Activated CD4-positive, alpha-beta T cell treated with anti-CD3 and anti-CD28 coated beads, Interleukin-2, amount 50 U/mL, for 16 hours (primary cell): ENCODE data around the gene NNT.
A peak's percentile ranks its signal among the peaks of the same experiment; 100 is the strongest.
"Not testable (repeated sequence)": the region's sequence is repeated elsewhere in the genome, so short reads cannot be mapped to it uniquely, and the experiment has no call there.

Experiments
- DNase-seq: peaks from one replicate; pipeline ENCODE4 v3.0.0-alpha.2; 2020

NNT gene

DNA sequence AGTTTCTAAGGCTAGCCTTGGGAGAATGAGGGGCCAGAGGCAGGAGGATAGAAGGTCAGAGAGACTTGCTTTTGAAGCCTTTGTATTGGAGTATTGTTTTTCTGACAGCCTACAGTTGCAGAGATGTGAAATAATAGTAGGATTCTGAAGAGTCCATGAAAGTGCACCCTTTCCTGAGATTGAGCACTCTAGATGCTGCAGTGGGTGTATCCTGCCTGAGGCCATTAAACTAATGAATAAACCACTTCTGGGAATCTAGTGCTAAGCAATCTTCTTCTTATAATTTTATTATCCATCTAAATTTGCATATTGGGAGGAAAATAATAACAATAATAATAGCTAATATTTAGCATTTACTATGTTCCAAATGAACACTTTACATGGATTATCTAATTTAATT is 19.3 kb upstream of the NNT start:
- no peak for DNase-seq

DNA sequence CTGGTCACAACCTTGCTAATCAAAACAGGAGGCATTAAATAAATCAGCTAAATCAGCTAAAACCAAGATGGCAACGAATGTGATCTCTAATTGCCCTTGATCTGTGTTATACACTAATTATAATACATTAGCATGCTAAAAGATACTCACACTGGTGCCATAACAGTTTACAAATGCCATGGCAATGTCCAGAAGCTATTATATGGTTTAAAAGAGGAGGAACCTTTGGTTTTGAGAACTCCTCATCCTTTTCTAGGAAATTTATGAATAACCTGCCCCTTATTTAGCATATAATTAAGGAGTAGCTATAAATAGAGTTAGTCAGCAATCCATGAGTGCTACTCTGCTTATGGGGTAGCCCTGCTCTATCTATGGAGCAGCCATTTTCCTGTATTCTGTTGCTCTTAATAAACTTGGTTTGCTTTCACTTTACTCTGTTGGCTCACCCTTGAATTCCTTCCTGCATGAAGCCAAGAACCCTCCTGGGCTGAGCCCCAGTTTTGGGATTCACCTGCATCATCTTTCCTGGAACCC is 18.7 kb upstream of the NNT start:
- DNase-seq: no peak

DNA sequence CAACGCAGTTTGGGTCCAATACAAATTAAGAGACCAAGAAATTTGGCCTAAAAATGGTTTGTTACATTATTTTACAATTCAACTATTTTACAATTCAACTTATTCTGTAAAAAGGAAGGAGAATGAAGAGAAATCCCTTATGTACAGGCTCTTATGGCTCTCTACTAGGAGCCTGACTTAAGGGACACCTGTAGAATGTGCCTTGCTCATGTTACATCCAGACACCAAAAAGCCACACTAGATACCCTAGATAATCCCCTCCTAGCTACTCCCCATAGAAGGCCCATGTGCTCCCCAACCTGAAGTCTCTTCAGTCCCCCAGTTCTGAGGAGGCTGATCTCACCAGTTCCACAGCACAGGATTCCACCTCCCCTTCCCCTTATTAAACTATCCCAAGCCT is 14.1 kb upstream of the NNT start:
- DNase-seq: no peak

- no peak for DNase-seq
These were observed 13.7 kb upstream of the NNT start for GRCh38 chr5:43589310-43589709.

DNA sequence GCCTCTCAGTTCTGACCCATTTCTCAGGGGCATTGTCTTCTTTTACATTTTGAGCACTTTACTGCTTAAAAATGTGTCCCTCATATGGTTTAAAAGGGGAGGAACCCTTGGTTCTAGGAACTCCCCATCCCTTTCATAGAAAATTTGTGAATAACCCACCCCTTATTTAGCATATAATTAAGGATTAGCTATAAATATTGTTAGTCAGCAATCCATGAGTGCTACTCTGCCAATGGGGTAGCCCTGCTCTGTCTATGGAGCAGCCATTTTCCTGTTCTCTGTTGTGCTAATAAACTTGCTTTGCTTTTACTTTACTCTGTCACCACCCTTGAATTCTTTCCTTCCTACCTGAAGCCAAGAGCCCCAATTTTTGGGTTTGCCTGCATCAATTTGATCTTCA is 12.3 kb upstream of the NNT start:
- DNase-seq: no peak

- no peak for DNase-seq
These were observed 10.6 kb upstream of the NNT start for GRCh38 chr5:43592363-43592762.

DNA sequence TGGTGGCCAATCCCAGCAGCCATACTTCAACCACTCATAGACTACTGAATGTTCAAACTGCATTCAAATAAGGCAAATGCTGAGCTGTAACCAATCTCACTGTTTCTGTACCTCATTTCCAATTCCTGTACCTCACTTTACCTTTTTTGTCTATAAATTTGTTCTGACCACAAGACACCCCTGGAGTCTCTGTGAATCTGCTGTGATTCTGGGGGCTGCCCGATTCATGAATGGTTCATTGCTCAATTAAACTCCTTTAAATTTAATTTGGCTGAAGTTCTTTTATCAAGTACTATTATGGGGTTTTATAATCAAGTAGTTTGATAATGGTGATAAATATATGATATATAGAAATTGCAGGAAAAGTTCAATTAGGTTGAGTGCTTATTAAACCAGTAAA is 4.1 kb upstream of the NNT start:
- DNase-seq: not testable (repeated sequence)

- DNase-seq: peak; percentile 14
These were observed 1.3 kb upstream of the NNT start for GRCh38 chr5:43601454-43602260.

DNA sequence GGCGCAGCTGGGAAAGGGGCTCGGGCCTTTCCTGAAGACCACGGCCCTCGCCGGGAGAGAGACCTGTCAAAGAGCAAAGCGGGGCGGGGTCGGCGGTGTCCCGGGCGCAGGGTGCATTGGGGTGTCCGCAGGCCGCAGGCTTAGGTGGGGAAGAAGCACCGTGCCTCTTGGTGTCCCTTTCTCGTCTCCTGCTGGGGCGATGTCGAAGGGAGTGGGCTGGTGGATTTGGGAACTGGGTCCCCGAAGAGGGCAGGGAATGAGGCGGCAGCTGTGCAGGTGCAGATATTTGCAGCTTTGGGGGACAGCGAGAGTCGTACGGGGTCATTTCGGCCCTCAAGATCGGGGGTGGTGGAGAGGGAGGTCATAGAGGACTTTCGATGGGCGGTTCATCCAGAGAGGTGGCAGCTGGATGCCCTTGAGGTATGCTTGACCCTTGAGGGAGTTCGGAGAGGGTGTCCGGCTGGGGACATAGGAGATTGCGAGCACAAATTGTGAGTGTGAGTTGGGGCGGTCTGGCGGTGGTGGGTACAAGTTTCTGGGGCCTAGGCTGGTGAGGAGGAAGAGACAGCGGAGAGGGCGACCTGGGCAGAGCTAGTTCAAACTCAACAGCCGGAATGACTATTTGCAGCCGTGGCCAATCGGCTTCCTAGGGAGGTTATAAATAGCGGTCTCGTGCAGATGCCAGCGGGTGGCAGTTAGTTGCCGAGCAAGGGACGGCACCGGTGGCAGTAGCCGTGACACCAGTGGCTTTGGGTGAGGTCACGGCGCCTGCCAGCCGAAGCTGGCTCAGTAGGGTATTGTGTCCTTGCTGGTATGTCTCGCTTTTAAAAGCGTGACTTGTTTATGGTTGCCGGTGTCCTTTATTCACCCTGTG is 601 bp downstream of the NNT start:
- peak; percentile 89 for DNase-seq

GRCh38 chr5:43604699-43605098 is 1.7 kb downstream of the NNT start:
- DNase-seq: no peak

GRCh38 chr5:43606351-43606750 is 3.4 kb downstream of the NNT start:
- no peak for DNase-seq

DNA sequence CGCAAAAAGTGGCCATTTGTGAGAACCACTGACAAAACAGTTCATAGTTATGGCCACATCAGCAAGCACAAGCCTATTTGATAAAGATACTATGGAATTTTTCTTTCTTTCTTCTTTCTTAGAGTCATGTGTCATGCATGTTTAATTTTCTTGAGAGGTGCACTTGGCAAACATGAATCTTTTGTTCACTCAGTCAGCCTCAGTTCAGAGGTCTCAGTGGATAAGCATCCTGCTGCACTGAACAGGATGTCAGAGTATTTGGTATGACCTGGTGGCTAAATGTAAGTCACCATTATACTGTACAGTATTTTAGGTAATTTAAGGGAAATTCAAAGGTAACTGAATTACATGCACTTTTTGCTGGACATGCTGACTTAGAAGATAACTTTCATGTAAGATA is 5.4 kb downstream of the NNT start:
- DNase-seq: no peak

- DNase-seq: peak; percentile 8
These were observed 6.8 kb downstream of the NNT start for GRCh38 chr5:43609752-43610151.

DNA sequence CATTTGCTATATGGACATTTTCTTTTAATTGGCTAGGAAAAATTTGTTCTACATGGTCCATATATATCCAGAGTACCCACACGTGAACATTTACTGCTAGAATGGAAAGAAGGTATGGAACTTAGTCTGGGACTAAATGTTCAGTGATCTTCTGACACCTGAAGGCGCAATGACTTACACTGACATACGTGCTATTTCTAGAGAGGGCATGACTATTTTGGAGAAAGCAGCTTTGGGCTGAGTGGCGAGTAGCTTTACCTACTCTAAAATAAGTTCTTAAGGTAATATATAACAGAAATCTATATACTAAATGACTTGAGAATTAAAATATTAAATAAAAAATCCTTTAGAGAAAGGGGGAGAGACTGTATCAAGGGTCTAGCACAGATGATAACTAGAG is 10.4 kb downstream of the NNT start:
- DNase-seq: no peak

DNA sequence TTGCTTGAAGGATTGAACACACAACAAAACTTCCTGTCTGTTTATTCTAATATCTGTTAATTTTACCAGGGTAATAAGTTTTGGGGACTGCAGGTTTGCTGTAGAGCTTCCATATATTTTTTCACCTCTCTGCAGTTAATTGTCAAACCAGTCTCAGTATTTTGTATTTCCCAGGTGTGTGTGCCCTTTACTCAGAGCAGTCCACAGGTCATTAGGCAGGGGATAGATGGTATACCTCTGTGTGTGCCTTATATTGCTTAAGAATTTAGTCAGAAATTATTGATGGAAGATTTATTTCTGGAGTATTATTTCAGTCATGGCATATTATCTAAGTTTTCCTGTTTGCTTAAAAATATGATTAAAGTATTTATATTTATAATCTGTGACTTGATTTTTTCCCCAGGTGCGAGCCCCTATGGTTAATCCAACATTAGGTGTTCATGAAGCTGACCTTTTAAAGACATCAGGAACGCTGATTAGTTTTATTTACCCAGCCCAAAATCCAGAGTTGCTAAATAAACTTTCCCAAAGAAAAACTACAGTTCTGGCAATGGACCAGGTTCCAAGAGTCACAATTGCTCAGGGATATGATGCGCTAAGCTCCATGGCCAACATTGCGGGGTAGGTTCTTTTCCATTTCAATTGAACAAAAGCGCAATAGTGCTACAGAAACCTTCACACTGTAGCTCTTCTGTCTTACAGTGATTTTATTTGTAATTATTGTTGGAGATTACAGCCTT is 12.6 kb downstream of the NNT start:
- no peak for DNase-seq

DNA sequence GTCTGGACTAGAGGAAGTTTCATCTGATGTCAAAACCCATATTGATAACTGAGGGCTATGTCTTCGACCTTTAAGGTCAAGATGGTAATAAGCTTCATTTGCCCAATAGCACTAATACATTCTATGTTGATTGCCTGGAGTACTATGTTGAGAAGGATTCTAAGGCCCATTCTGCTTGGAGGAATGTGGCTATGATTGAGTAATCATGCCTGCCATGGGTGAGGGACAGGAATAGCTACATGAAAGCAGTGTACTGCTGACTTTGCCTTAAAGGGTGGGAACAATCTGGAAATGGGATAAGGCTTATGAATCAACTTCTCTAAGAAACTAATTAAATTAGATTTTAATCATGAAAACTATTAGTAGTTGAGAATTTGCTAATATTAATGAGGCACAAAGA is 13.6 kb downstream of the NNT start:
- DNase-seq: no peak

DNA sequence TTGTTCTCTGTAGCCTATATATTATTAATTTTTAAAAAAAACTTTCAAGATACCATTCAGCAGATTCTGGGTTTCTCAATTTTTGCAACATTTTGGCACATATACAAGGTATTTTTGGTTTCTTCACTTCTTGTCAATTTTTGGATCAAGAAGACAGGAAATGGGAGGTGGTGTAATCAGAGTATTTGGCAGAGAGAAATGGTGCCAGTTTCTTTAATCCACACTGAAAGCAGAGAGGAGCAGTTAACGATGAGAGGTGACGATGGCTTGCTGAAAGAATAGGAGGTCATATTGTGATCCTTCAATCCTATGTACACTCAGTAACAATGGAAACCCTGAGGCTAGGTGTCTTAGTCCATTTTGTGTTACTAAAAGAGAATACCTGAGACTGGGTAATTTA is 16.4 kb downstream of the NNT start:
- no peak for DNase-seq

- no peak for DNase-seq
These were observed 16.9 kb downstream of the NNT start for GRCh38 chr5:43619911-43620310.

DNA sequence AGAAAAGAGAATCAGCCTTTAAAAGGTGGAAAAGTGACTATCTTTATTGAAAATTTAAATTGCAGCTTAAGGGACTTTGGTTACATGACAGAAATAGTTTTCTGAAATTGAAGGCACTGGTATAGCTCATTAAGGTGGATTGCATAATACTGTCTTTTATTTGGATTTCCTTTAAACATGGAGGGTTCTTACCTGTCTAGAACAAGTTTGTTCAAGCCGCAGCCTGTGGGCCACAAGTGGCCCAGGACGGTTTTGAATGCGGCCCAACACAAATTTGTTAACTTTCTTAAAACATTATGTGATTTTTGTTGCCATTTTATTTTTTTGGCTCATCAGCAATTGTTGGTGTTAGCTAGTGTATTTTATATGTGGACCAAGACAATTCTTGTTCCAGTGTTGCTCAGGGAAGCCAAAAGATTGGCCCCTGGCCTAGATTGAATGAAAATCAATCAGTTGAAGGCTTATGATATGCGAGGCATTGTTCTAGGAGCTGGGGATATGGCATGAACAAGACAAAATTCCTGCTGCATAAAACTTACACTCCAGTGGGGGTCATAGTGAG is 18.0 kb downstream of the NNT start:
- DNase-seq: no peak

GRCh38 chr5:43622074-43622473 is 19.1 kb downstream of the NNT start:
- no peak for DNase-seq

DNA sequence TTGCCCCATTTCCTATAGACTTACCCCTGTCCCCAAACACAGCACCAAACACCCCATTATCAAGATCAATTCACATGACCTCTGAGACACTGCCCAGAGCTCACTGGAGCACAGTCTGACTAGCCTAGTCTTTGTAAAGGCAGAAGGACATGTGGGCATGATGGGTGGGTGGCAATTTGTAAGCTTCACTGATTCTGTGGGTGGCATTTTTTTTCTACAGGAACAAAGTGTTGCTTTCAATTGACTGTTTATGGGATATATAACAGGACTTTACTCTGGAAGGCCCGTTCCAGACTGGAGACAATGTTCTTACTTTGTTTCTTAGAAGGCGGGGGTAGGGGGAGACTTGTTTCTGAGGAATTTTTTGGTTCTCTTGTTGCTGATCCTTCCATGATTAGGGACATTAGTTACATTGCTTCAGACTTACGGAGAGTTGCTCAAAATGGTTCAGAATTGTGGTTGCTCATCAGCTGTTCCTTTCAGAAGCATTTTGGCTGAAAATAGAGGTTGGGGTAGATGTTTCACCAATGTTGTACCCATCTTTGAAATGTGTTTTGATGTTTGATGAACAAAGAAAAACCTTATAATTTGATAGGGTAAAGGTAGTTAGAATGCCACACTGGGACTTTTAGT is 20.2 kb downstream of the NNT start:
- DNase-seq: no peak

- DNase-seq: peak; percentile 8
These were observed 24.0 kb downstream of the NNT start for GRCh38 chr5:43627028-43627427.
